HEK293T (cell line): ENCODE results near the gene TRIM34.

Experiments used
- FOXM1 ChIP-seq: fragments of 450-650 bp; IDR thresholded peaks from 2 replicates; pipeline ENCODE4 v1.6.1; 2017; ENCODE audit warnings: mild to moderate bottlenecking, borderline replicate concordance
- HDGF ChIP-seq: fragments of 450-650 bp; IDR thresholded peaks from 2 replicates; pipeline ENCODE4 v1.6.1; 2017; ENCODE audit warnings: antibody characterized with exemption, borderline replicate concordance
- NFRKB ChIP-seq: fragments of 450-650 bp; IDR thresholded peaks from 2 replicates; pipeline ENCODE4 v1.6.1; 2016; ENCODE audit warnings: mild to moderate bottlenecking, moderate library complexity
- SP1 ChIP-seq: fragments of 450-650 bp; IDR thresholded peaks from 2 replicates; pipeline ENCODE4 v1.6.1; 2017
- SUZ12 ChIP-seq: fragments of 450-650 bp; IDR thresholded peaks from 2 replicates; pipeline ENCODE4 v1.6.1; 2016; ENCODE audit warnings: mild to moderate bottlenecking

- no peak for TF ChIP-seq HDGF
- no peak for TF ChIP-seq SUZ12
- TF ChIP-seq NFRKB: no peak
- TF ChIP-seq FOXM1: no peak
- no peak for TF ChIP-seq SP1
These were observed 3.9 kb upstream of the TRIM34 start for GRCh38 chr11:5620651-5621521.
